Liver (tissue), 9 donors: Measurements from ENCODE around the gene CD248. TPM values are rescaled to one million over a fixed set of nuclear protein-coding genes. Genes with fewer than 3 reads are reported as not detected.
A peak's percentile ranks its signal among the peaks of the same experiment; 100 is the strongest.
"Not testable (repeated sequence)": the region's sequence is repeated elsewhere in the genome, so short reads cannot be mapped to it uniquely, and the experiment has no call there.

Experiments
- DNase-seq: peaks from one replicate; pipeline ENCODE4 v3.0.0-alpha.2; 2017; ENCODE audit warnings: low spot score
- H3K27ac ChIP-seq, 2 donors: one replicate each; pipeline ENCODE4 v1.7.0; 2013; ENCODE audit warnings: inconsistent platforms in 2 of 2, low read length in 2 of 2, control low read depth in 1 of 2, low read depth in 1 of 2, mild to moderate bottlenecking in 1 of 2
- H3K27me3 ChIP-seq, 4 donors: one replicate each; pipeline versions ENCODE4 v1.6.1 to v1.7.0; 2013; ENCODE audit warnings: low read length in 3 of 4, inconsistent platforms in 1 of 4, mild to moderate bottlenecking in 1 of 4, moderate library complexity in 1 of 4; ENCODE audit not compliant: control insufficient read depth in 4 of 4, insufficient read depth in 4 of 4
- H3K36me3 ChIP-seq, 4 donors: one replicate each; pipeline versions ENCODE4 v1.6.1 to v1.7.0; 2013; ENCODE audit warnings: low read length in 3 of 4, mild to moderate bottlenecking in 3 of 4, low read depth in 1 of 4, moderate library complexity in 1 of 4; ENCODE audit not compliant: control insufficient read depth in 4 of 4, insufficient read depth in 3 of 4
- H3K4me1 ChIP-seq, 4 donors: one replicate each; pipeline versions ENCODE4 v1.6.1 to v1.7.0; 2013; ENCODE audit warnings: low read length in 3 of 4, mild to moderate bottlenecking in 3 of 4, moderate library complexity in 1 of 4; ENCODE audit not compliant: control insufficient read depth in 4 of 4, insufficient read depth in 4 of 4
- H3K4me3 ChIP-seq, 3 donors: one replicate each; pipeline versions ENCODE4 v1.6.1 to v1.7.0; 2013; ENCODE audit warnings: low read length in 3 of 3, control low read depth in 1 of 3, low read depth in 1 of 3, mild to moderate bottlenecking in 1 of 3
- H3K9ac ChIP-seq, 2 donors: one replicate each; pipeline ENCODE4 v1.7.0; 2013; ENCODE audit warnings: low read length in 2 of 2, mild to moderate bottlenecking in 2 of 2, moderate library complexity in 2 of 2, control low read depth in 1 of 2, low read depth in 1 of 2
- H3K9me3 ChIP-seq, 4 donors: one replicate each; pipeline versions ENCODE4 v1.6.1 to v1.7.0; 2013; ENCODE audit warnings: low read length in 3 of 4; ENCODE audit not compliant: control insufficient read depth in 4 of 4
- ATF3 ChIP-seq: IDR thresholded peaks from 2 replicates; pipeline ENCODE4 v1.6.1; 2016; ENCODE audit warnings: antibody characterized with exemption
- FOXA2 ChIP-seq: IDR thresholded peaks from 2 replicates; pipeline ENCODE4 v1.6.1; 2016; ENCODE audit warnings: antibody characterized with exemption
- GABPA ChIP-seq, 2 donors: IDR thresholded peaks in 1 of 2; conservative IDR thresholded peaks in 1 of 2; 2 replicates each; pipeline ENCODE4 v1.6.1; 2016; ENCODE audit warnings: antibody characterized with exemption in 2 of 2, mild to moderate bottlenecking in 1 of 2, moderate library complexity in 1 of 2
- MAX ChIP-seq: IDR thresholded peaks from 2 replicates; pipeline ENCODE4 v1.6.1; 2016; ENCODE audit warnings: antibody characterized with exemption
- NR2F2 ChIP-seq: IDR thresholded peaks from 2 replicates; pipeline ENCODE4 v1.6.1; 2016; ENCODE audit warnings: antibody characterized with exemption
- REST ChIP-seq: IDR thresholded peaks from 2 replicates; pipeline ENCODE4 v1.6.1; 2016; ENCODE audit warnings: antibody characterized with exemption, mild to moderate bottlenecking
- RXRA ChIP-seq, 2 donors: IDR thresholded peaks; 2 replicates each; pipeline ENCODE4 v1.6.1; 2017 to 2018; ENCODE audit warnings: antibody characterized with exemption in 2 of 2, mild to moderate bottlenecking in 1 of 2
- WGBS: extraction: QIAGEN DNeasy Blood & Tissue Kit; methylation state at CpG from one replicate; pipeline ENCODE4 v1.1.7; 2013; 5-methylcytosine and 5-hydroxymethylcytosine counted together
- polyA plus RNA-seq, 2 donors: library from polyadenylated mRNA; stranded (reverse) in 1 of 2; unstranded in 1 of 2; fragments of 200-250 nt in 1 of 2; fragments of >200 nt in 1 of 2; fragmentation: Nextera tagmentation in 1 of 2; extraction: Ambion mirVana in 1 of 2; gene quantifications; one replicate each; pipeline versions ENCODE4 v1.2.1 to v1.2.3, GENCODE V29; 2013 to 2015
- total RNA-seq, 2 donors: library from RNA; depleted of rRNA; stranded (reverse); fragments of >200 nt; gene quantifications; one replicate each; pipeline ENCODE4 v1.2.3, GENCODE V29; 2014
- donor health status: healthy.
- donor health status: healthy.
- donor health status: healthy.
- donor health status: healthy.
- donor health status: healthy.

CD248 gene
- total and polyA plus RNA-seq, 4 donors: 0.64 to 3.0 (median 1.2) TPM

- WGBS: 85% methylated on average over 9 of the region's 9 CpGs
- Histone ChIP-seq H3K4me3 (no peak overlapping the region), H3K9ac (no peak overlapping the region), H3K36me3 (peaks cover 0 to 10% (median 4%) of the 10 kb centered on the region in 4 donors), H3K27ac (no peak overlapping the region), H3K4me1 (no peaks in the 10 kb centered on the region), H3K9me3 (no peaks in the 10 kb centered on the region), H3K27me3 (no peaks in the 10 kb centered on the region)
- TF ChIP-seq FOXA2 (no peak), RXRA (IDR thresholded peaks at IDR 0.05) (no peak)
- no peak for DNase-seq
Measured at GRCh38 chr11:66362481-66363147, 45.8 kb upstream of the CD248 start.

GRCh38 chr11:66361502-66361941 lies 44.7 kb upstream of the CD248 start:
- no peaks in the 10 kb centered on the region for H3K9me3 ChIP-seq
- DNase-seq: no peak
- H3K9ac ChIP-seq: no peak overlapping the region
- no peak overlapping the region for H3K4me3 ChIP-seq
- H3K4me1 ChIP-seq: no peaks in the 10 kb centered on the region
- no peaks in the 10 kb centered on the region for H3K27me3 ChIP-seq
- 88% methylated on average over 6 of the region's 6 CpGs for WGBS
- H3K36me3 ChIP-seq: peaks cover 0 to 10% (median 4%) of the 10 kb centered on the region in 4 donors
- H3K27ac ChIP-seq: no peak overlapping the region
- TF ChIP-seq GABPA (IDR thresholded peaks at IDR 0.05 in 1 of 2, conservative IDR thresholded peaks at IDR 0.05 in 1 of 2) (no peak), ATF3 (no peak)

- WGBS: 96% methylated on average over 15 of the region's 15 CpGs
- Histone ChIP-seq H3K9ac (no peak overlapping the region), H3K4me3 (no peak overlapping the region), H3K27me3 (no peaks in the 10 kb centered on the region), H3K36me3 (peaks cover 0 to 10% (median 4%) of the 10 kb centered on the region in 4 donors), H3K27ac (no peak overlapping the region), H3K9me3 (no peaks in the 10 kb centered on the region), H3K4me1 (no peaks in the 10 kb centered on the region)
- TF ChIP-seq MAX: no peak
- no peak for DNase-seq
Measured at GRCh38 chr11:66360406-66361073, 43.7 kb upstream of the CD248 start.

GRCh38 chr11:66359662-66360087 lies 42.8 kb upstream of the CD248 start:
- 72% methylated on average over 3 of the region's 3 CpGs for WGBS
- Histone ChIP-seq H3K9ac (no peak overlapping the region), H3K27me3 (no peaks in the 10 kb centered on the region), H3K4me3 (no peak overlapping the region), H3K36me3 (peaks cover 0 to 10% (median 4%) of the 10 kb centered on the region in 4 donors), H3K27ac (no peak overlapping the region), H3K9me3 (no peaks in the 10 kb centered on the region), H3K4me1 (no peaks in the 10 kb centered on the region)
- TF ChIP-seq GABPA (IDR thresholded peaks at IDR 0.05 in 1 of 2, conservative IDR thresholded peaks at IDR 0.05 in 1 of 2) (no peak), ATF3 (no peak), NR2F2 (no peak), REST (no peak)
- no peak for DNase-seq

- peak overlapping the region in 2 of 3 donors; percentile 12 to 24 for H3K4me3 ChIP-seq
- peaks cover 10 to 50% (median 42%) of the 10 kb centered on the region in 4 donors for H3K4me1 ChIP-seq
- H3K9me3 ChIP-seq, H3K27me3 ChIP-seq, DNase-seq, H3K36me3 ChIP-seq: not testable (repeated sequence)
- H3K9ac ChIP-seq: peak overlapping the region in 1 of 2 donors; percentile 22
- H3K27ac ChIP-seq: peak overlapping the region; percentile 59 to 68
- WGBS: 38% methylated on average over 8 of the region's 8 CpGs
Measured at GRCh38 chr11:66350560-66351235, 33.9 kb upstream of the CD248 start.
